HUES64 (cell line): ENCODE results near the gene FOXD4L1.
A peak's percentile ranks its signal among the peaks of the same experiment; 100 is the strongest.
"Not testable (repeated sequence)": the region's sequence is repeated elsewhere in the genome, so short reads cannot be mapped to it uniquely, and the experiment has no call there.

Source experiments
- H3K27ac ChIP-seq: 2 replicates; pipeline ENCODE4 v1.7.0; 2013; ENCODE audit warnings: low read depth, low read length, inconsistent platforms
- H3K27me3 ChIP-seq: 2 replicates; pipeline ENCODE4 v1.6.1; 2013; ENCODE audit warnings: mild to moderate bottlenecking, low read length; ENCODE audit not compliant: insufficient read depth
- H3K36me3 ChIP-seq: 2 replicates; pipeline ENCODE4 v1.6.1; 2013; ENCODE audit warnings: mild to moderate bottlenecking, low read length; ENCODE audit not compliant: insufficient read depth
- H3K4me1 ChIP-seq: 2 replicates; pipeline ENCODE4 v1.6.1; 2013; ENCODE audit warnings: mild to moderate bottlenecking, low read length, moderate library complexity; ENCODE audit not compliant: insufficient read depth
- H3K4me3 ChIP-seq: 2 replicates; pipeline ENCODE4 v1.5.1; 2013; ENCODE audit warnings: mild to moderate bottlenecking, low read length, moderate library complexity
- H3K9ac ChIP-seq: 2 replicates; pipeline ENCODE4 v1.6.1; 2013; ENCODE audit warnings: mild to moderate bottlenecking, low read depth, low read length
- H3K9me3 ChIP-seq: 2 replicates; pipeline ENCODE4 v1.6.1; 2013; ENCODE audit warnings: low read depth, low read length; ENCODE audit not compliant: insufficient read depth
- WGBS: fragments of 150-250, 120-280 bp; methylation state at CpG from one replicate; pipeline ENCODE4 v1.1.7; 2013; ENCODE audit warnings: missing lambda C conversion rate; 5-methylcytosine and 5-hydroxymethylcytosine counted together

FOXD4L1 gene

GRCh38 chr2:113528904-113529303 is 30.4 kb downstream of the FOXD4L1 start:
- H3K27me3 ChIP-seq, H3K36me3 ChIP-seq, H3K4me3 ChIP-seq, H3K4me1 ChIP-seq, H3K27ac ChIP-seq, H3K9me3 ChIP-seq, H3K9ac ChIP-seq: not testable (repeated sequence)
- 85% methylated on average over 3 of the region's 3 CpGs for WGBS

GRCh38 chr2:113532991-113533390 is 34.5 kb downstream of the FOXD4L1 start:
- H3K9me3 ChIP-seq, H3K4me1 ChIP-seq, H3K36me3 ChIP-seq, H3K27me3 ChIP-seq, H3K4me3 ChIP-seq, H3K27ac ChIP-seq, H3K9ac ChIP-seq: not testable (repeated sequence)
- WGBS = no CpG with 5 or more reads among the region's 4 CpGs

- 82% methylated on average over 4 of the region's 6 CpGs for WGBS
- H3K4me1 ChIP-seq, H3K9ac ChIP-seq, H3K27ac ChIP-seq, H3K9me3 ChIP-seq, H3K4me3 ChIP-seq, H3K36me3 ChIP-seq: not testable (repeated sequence)
- peaks cover 18% of the 10 kb centered on the region for H3K27me3 ChIP-seq
Measured at GRCh38 chr2:113536573-113536972, 38.1 kb downstream of the FOXD4L1 start.

- not testable (repeated sequence) for H3K9ac ChIP-seq, H3K4me1 ChIP-seq, H3K27ac ChIP-seq, H3K4me3 ChIP-seq, H3K36me3 ChIP-seq, H3K9me3 ChIP-seq
- peaks cover 44% of the 10 kb centered on the region for H3K27me3 ChIP-seq
- no CpG with 5 or more reads among the region's 5 CpGs for WGBS
Measured at GRCh38 chr2:113540834-113541203, 42.4 kb downstream of the FOXD4L1 start.

- peak overlapping the region; percentile 43 for H3K4me3 ChIP-seq
- H3K9me3 ChIP-seq, H3K36me3 ChIP-seq, H3K4me1 ChIP-seq, H3K9ac ChIP-seq, H3K27ac ChIP-seq: not testable (repeated sequence)
- WGBS = under 1% methylated on average over 68 of the region's 71 CpGs
- peaks cover 44% of the 10 kb centered on the region for H3K27me3 ChIP-seq
Measured at GRCh38 chr2:113541204-113541975, 42.9 kb downstream of the FOXD4L1 start.

GRCh38 chr2:113541976-113542485 is 43.6 kb downstream of the FOXD4L1 start:
- H3K4me1 ChIP-seq, H3K36me3 ChIP-seq, H3K9ac ChIP-seq, H3K27ac ChIP-seq, H3K9me3 ChIP-seq: not testable (repeated sequence)
- H3K27me3 ChIP-seq = peaks cover 44% of the 10 kb centered on the region
- peak overlapping the region; percentile 43 for H3K4me3 ChIP-seq
- under 1% methylated on average over 62 of the region's 64 CpGs for WGBS

- not testable (repeated sequence) for H3K27ac ChIP-seq, H3K36me3 ChIP-seq, H3K9me3 ChIP-seq, H3K4me3 ChIP-seq, H3K4me1 ChIP-seq, H3K9ac ChIP-seq
- no CpG with 5 or more reads among the region's 9 CpGs for WGBS
- H3K27me3 ChIP-seq = peaks cover 44% of the 10 kb centered on the region
Measured at GRCh38 chr2:113542529-113542928, 44.1 kb downstream of the FOXD4L1 start.
